Loucy (cell line): ENCODE results near the gene ATP8B3.

Experiments used
- CTCF ChIP-seq: fragments of 200-600 bp; sonication (generic); conservative IDR thresholded peaks from 2 replicates; pipeline ENCODE4 v1.5.1; 2014; ENCODE audit warnings: mild to moderate bottlenecking, antibody characterized with exemption, low read length
- EZH2phosphoT487 ChIP-seq: fragments of 200-600 bp; IDR thresholded peaks from 2 replicates; pipeline ENCODE4 v1.6.1; 2018; ENCODE audit warnings: antibody characterized with exemption, mild to moderate bottlenecking, moderate library complexity, borderline replicate concordance

GRCh38 chr19:1850809-1851653 lies 39.0 kb upstream of the ATP8B3 start:
- TF ChIP-seq CTCF: peak; percentile 20; the same call in 1 of the 2 replicates
- TF ChIP-seq EZH2phosphoT487: no peak
